Activated CD4-positive, alpha-beta T cell treated with anti-CD3 and anti-CD28 coated beads for 4 hours (primary cell): ENCODE data around the gene OR5M11.
"Not testable (repeated sequence)": the region's sequence is repeated elsewhere in the genome, so short reads cannot be mapped to it uniquely, and the experiment has no call there.

ENCODE experiments used
- DNase-seq, 2 donors: peaks; one replicate each; pipeline ENCODE4 v3.0.0-alpha.2; 2020

The OR5M11 gene

DNA sequence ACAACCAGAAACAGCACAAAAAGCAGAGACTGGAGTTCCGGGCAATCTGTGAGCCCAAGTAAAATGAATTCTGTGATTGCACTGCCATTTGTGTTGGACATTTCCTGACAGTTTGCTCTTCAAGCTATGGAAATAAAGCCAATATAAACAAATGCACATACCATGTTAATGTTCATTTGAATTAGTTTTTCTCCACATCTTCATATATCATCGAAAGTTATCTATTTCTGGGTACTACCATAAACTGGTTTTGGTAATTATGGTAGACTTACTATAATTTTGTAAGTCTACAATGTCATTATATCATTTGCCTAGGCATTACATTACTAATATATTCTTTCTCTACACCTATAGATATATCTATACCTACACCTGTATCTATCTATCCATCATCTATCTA lies at the start of gene OR5M11:
OR5M11 (minus strand) TSS at position 101 of the 400 bp plus-strand sequence; CDS start at position 101, 0 bp downstream.
- DNase-seq, result no peak

GRCh38 chr11:56592088-56592717 lies 49.1 kb upstream of the OR5M11 start:
- DNase-seq, result not testable (repeated sequence)

DNA sequence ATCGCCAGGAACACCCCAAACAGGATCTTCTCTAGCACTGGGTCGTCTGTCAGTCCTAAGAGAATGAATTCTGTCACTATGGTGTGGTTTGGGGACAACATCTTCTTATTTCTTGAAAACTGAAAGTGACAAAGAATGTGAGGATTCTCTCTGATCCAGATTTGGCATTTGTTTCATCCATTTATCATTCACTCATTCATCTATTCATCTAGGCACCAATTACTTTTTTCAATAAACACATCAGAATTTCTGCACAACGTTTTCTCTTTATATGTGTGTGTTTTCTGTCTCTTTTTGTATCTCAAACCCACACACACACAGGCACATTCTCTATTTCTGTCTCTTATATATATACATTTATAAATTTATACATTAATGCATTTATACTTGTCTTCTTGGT lies 34.6 kb upstream of the OR5M11 start, which contains the start of gene OR5M10:
OR5M10 (minus strand) TSS at position 101 of the 400 bp plus-strand sequence; CDS start at position 101, 0 bp downstream.
- DNase-seq, result no peak

- DNase-seq, result no peak
Observed at GRCh38 chr11:56558574-56558973, 15.5 kb upstream of the OR5M11 start.

DNA sequence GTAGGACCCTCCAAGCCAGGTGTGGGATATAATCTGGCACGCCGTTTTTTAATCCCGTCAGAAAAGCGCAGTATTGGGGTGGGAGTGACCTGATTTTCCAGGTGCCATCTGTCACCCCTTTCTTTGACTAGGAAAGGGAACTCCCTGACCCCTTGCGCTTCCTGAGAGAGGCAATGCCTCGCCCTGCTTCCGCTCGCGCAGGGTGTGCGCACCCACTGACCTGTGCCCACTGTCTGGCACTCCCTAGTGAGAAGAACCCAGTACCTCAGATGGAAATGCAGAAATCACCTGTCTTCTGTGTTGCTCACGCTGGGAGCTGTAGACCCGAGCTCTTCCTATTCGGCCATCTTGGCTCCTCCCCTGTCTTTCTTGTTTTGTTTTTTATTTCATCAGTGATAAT lies 11.6 kb upstream of the OR5M11 start:
- not testable (repeated sequence) for DNase-seq

- no peak for DNase-seq
Observed at GRCh38 chr11:56545531-56545930, 2.5 kb upstream of the OR5M11 start.

GRCh38 chr11:56543739-56544138 lies 682 bp upstream of the OR5M11 start:
- no peak for DNase-seq

- no peak for DNase-seq
Observed at GRCh38 chr11:56533054-56533740, 9.9 kb downstream of the OR5M11 start.

- DNase-seq, result no peak
Observed at GRCh38 chr11:56531856-56532255, 11.2 kb downstream of the OR5M11 start.

DNA sequence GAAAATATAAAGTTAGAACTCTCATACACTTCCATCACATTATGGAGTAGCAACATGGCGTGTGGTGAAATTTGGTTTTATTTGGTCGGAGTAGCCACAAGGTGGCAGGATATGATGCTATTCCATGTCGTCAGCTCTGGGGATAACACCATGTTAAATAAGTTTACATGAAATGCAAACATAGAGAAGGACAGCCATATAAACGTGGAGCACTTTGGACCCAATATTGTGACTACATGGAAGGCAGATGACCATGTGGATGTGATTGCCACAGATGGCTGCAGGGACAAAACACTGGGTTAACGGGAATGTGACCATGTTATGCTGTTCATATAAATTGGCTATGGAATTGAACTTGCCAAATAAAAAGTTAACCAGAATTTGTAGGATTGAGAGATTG lies 21.0 kb downstream of the OR5M11 start:
- DNase-seq, result no peak

DNA sequence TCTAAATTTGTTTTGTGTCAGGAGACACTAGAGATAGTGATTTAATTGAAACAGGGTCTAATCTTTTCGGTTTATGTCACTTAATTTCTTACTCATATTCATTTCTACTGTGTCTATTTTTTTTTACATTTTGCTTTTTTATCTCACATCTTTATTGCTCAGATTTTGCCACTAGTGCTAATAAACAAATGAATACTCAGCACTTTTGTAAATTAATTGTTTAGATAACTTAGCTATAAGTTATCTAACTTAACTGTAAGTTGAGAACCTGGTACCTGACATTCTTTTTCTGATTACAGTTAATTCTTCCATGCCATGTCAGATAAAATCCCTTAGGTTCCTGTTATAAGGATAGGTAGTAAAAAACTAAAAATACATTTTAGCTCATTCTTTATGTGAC lies 29.8 kb downstream of the OR5M11 start:
- no peak for DNase-seq

- DNase-seq, result no peak
Observed at GRCh38 chr11:56509439-56509838, 33.6 kb downstream of the OR5M11 start.

- no peak for DNase-seq
Observed at GRCh38 chr11:56497010-56497409, 46.0 kb downstream of the OR5M11 start.

DNA sequence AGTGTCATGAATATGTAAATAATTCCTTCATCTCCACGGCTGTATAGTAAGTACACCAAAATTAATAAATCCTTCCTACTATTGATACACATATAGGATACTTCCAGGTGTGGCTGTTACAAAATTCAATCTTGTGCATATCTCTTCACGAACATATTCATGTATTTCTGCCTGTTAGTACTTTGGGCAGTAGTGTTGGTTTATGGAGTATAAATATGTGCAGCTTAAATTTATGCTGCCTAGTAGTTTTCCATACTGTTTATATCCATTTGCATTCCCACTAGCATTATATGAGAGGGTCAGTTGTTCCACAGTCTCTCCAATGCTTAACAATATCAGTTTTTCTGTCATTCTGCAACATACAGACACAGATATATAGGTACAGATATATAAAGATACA lies 47.9 kb downstream of the OR5M11 start:
- DNase-seq, result no peak
